ENCODE measurements around the gene NINL.

The NINL gene

GRCh38 chr20:25457886-25458680 is 127.2 kb downstream of the NINL start:
- Histone ChIP-seq H3K79me2 (no peaks in the 10 kb centered on the region), H2AFZ (no peak overlapping the region), H3K9ac (no peak overlapping the region), H3K27ac (no peak overlapping the region), H3K9me3 (ENCODE audit: control insufficient read depth, low read length) (no peaks in the 10 kb centered on the region), H3K4me3 (ENCODE audit: low read depth, low read length) (no peak overlapping the region), H3K4me2 (ENCODE audit: low read length) (no peak overlapping the region), H3K36me3 (ENCODE audit: control insufficient read depth, insufficient read depth, low read length) (no peaks in the 10 kb centered on the region), H3K4me1 (no peaks in the 10 kb centered on the region), H3K27me3 (ENCODE audit: control insufficient read depth, insufficient read depth, low read length) (no peaks in the 10 kb centered on the region)
- TF ChIP-seq, protein P1, sequence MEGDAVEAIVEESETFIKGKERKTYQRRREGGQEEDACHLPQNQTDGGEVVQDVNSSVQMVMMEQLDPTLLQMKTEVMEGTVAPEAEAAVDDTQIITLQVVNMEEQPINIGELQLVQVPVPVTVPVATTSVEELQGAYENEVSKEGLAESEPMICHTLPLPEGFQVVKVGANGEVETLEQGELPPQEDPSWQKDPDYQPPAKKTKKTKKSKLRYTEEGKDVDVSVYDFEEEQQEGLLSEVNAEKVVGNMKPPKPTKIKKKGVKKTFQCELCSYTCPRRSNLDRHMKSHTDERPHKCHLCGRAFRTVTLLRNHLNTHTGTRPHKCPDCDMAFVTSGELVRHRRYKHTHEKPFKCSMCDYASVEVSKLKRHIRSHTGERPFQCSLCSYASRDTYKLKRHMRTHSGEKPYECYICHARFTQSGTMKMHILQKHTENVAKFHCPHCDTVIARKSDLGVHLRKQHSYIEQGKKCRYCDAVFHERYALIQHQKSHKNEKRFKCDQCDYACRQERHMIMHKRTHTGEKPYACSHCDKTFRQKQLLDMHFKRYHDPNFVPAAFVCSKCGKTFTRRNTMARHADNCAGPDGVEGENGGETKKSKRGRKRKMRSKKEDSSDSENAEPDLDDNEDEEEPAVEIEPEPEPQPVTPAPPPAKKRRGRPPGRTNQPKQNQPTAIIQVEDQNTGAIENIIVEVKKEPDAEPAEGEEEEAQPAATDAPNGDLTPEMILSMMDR (IDR thresholded peaks at IDR 0.05) = no peak

DNA sequence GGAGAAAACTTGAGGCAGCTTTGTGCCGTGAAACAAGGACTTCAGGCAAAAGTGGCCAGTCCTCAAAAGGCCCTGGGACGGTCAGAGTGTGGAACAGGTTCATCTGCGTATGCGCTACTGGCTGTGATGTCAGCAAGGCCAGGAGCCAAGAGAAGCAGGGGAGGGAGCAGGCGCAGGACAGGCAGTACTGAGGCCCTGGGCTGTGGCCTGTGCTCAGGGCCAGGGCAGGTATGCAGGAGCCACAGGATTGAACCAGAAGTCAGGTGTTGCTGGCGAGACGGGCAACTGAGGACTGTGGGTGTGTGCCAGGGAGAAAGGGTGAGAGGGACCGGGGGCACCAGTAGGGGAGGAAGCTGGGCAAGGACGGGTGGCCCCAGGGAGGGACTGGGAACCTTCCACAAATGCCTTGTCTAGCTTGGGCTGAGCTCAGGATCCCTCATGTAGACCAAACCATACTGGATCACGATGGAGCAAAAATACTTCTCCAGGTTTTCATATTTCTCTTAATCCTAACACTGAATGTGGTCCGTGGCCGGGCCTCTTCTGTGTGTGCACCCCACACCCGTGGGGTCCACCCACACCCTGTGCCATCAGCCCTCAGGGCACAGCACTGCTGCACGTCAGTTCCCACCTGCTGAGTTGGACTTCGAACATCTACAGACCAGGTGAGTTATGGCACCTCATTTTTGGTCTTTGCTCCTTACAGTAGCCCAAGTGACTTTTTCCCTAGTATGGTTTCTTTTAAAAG is 131.0 kb downstream of the NINL start:
- Histone ChIP-seq H3K36me3 (ENCODE audit: control insufficient read depth, insufficient read depth, low read length) (no peaks in the 10 kb centered on the region), H3K27ac (no peak overlapping the region), H3K4me2 (ENCODE audit: low read length) (no peak overlapping the region), H3K27me3 (ENCODE audit: control insufficient read depth, insufficient read depth, low read length) (no peaks in the 10 kb centered on the region), H3K4me1 (no peaks in the 10 kb centered on the region), H3K4me3 (ENCODE audit: low read depth, low read length) (no peak overlapping the region), H2AFZ (no peak overlapping the region), H3K9me3 (ENCODE audit: control insufficient read depth, low read length) (no peaks in the 10 kb centered on the region), H3K79me2 (no peaks in the 10 kb centered on the region), H3K9ac (no peak overlapping the region)
- TF ChIP-seq, protein P1 (IDR thresholded peaks at IDR 0.05) = no peak

DNA sequence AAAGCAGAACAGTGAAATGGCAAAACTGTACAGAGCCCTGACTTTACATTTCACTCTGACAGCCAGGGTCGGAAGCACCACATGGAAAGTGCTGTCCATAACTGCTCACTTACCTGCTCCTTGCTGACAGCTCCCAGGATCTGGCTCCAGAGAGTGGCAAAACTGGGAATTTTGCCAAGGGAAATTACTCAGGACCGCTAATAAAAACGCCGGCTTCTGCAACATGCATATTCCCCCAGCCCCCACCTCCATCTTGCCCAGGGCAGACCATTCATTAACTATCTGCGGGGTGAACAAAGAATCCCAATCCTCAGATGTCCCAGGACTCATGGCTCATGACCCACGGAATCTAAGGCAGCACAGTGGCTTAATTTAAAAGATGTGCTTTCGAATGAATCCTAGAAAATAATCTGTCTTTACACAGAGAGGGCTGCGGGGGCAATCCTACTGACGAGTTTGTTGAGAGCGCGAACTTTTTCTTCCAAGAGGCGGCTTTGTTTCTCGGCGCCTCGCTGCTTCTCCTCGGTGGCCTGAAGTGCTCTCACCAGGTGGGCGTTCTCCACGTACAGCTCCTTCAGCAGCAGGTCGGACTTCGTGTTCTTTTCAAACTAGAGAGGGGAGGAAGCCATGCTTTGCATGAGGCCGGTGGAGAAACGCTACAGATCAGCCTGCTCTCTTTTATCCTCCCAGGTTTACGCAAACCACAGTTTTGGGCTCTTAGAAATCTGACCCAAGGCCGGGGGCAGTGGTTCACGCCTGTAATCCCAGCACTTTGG is 132.1 kb downstream of the NINL start:
- Histone ChIP-seq H2AFZ (no peak overlapping the region), H3K79me2 (no peaks in the 10 kb centered on the region), H3K9me3 (ENCODE audit: control insufficient read depth, low read length) (no peaks in the 10 kb centered on the region), H3K4me3 (ENCODE audit: low read depth, low read length) (no peak overlapping the region), H3K9ac (no peak overlapping the region), H3K27me3 (ENCODE audit: control insufficient read depth, insufficient read depth, low read length) (no peaks in the 10 kb centered on the region), H3K36me3 (ENCODE audit: control insufficient read depth, insufficient read depth, low read length) (no peaks in the 10 kb centered on the region), H3K4me2 (ENCODE audit: low read length) (no peak overlapping the region), H3K27ac (no peak overlapping the region), H3K4me1 (no peaks in the 10 kb centered on the region)
- TF ChIP-seq, protein P1 (IDR thresholded peaks at IDR 0.05) = no peak

GRCh38 chr20:25452333-25452732 is 133.0 kb downstream of the NINL start:
- no peak overlapping the region for H3K4me3 ChIP-seq (ENCODE audit: low read depth, low read length)
- H3K79me2 ChIP-seq = no peaks in the 10 kb centered on the region
- H3K9me3 ChIP-seq (ENCODE audit: control insufficient read depth, low read length) = no peaks in the 10 kb centered on the region
- no peaks in the 10 kb centered on the region for H3K4me1 ChIP-seq
- no peak overlapping the region for H3K9ac ChIP-seq
- no peaks in the 10 kb centered on the region for H3K36me3 ChIP-seq (ENCODE audit: control insufficient read depth, insufficient read depth, low read length)
- TF ChIP-seq, protein P1 (IDR thresholded peaks at IDR 0.05) = no peak
- no peak overlapping the region for H2AFZ ChIP-seq
- no peak overlapping the region for H3K4me2 ChIP-seq (ENCODE audit: low read length)
- no peaks in the 10 kb centered on the region for H3K27me3 ChIP-seq (ENCODE audit: control insufficient read depth, insufficient read depth, low read length)
- H3K27ac ChIP-seq = no peak overlapping the region

Data from parathyroid adenoma (tissue), 2 donors.